Esophagus muscularis mucosa (tissue), 4 donors: ENCODE measurements around the gene KRT86. TPM values are rescaled to one million over a fixed set of nuclear protein-coding genes. Genes with fewer than 3 reads are reported as not detected.

ENCODE experiments used
- DNase-seq: peaks from one replicate; pipeline ENCODE4 v3.0.0-alpha.2; 2017; ENCODE audit errors: extremely low spot score
- H3K27ac ChIP-seq, 4 donors: fragments of 200-600 bp; sonication (generic); replicated peaks in 1 of 4; 1 replicate in 3 of 4; 2 replicates in 1 of 4; pipeline ENCODE4 v1.5.1; 2016 to 2019; ENCODE audit warnings: mild to moderate bottlenecking in 1 of 4
- H3K27me3 ChIP-seq, 4 donors: fragments of 200-600 bp; sonication (generic); one replicate each; pipeline versions ENCODE4 v1.5.1 to v1.6.0; 2016 to 2019
- H3K36me3 ChIP-seq, 4 donors: fragments of 200-600 bp; sonication (generic); one replicate each; pipeline ENCODE4 v1.5.1; 2016 to 2019
- H3K4me1 ChIP-seq, 4 donors: fragments of 200-600 bp; sonication (generic); one replicate each; pipeline ENCODE4 v1.5.1; 2016 to 2019
- H3K4me3 ChIP-seq, 4 donors: fragments of 200-600 bp; sonication (generic); 1 replicate in 2 of 4; 2 replicates in 2 of 4; pipeline ENCODE4 v1.5.1; 2016 to 2019; ENCODE audit warnings: mild to moderate bottlenecking in 4 of 4, moderate library complexity in 1 of 4
- H3K9me3 ChIP-seq, 4 donors: fragments of 200-600 bp; sonication (generic); 1 replicate in 3 of 4; 2 replicates in 1 of 4; pipeline ENCODE4 v1.5.1; 2016 to 2019
- CTCF ChIP-seq, 3 experiments: fragments of 200-600 bp in 2 of 3; fragments of 450-650 bp in 1 of 3; sonication (generic) in 2 of 3; IDR thresholded peaks; one replicate each; pipeline ENCODE4 v1.5.1; 2017 to 2019; ENCODE audit warnings: antibody characterized with exemption in 3 of 3, mild to moderate bottlenecking in 2 of 3, moderate library complexity in 1 of 3
- EP300 ChIP-seq: sonication (generic); formaldehyde crosslinking; IDR thresholded peaks from one replicate; pipeline ENCODE4 v1.6.1; 2017; ENCODE audit warnings: antibody characterized with exemption
- POLR2A ChIP-seq: fragments of 450-650 bp; IDR thresholded peaks from one replicate; pipeline ENCODE4 v1.6.1; 2017; ENCODE audit warnings: antibody characterized with exemption, moderate library complexity, mild to moderate bottlenecking, low read depth
- POLR2AphosphoS5 ChIP-seq, 2 donors: sonication (generic); formaldehyde crosslinking; IDR thresholded peaks; one replicate each; pipeline ENCODE4 v1.6.1; 2017; ENCODE audit warnings: antibody characterized with exemption in 2 of 2
- WGBS: methylation state at CpG from one replicate; pipeline ENCODE4 v1.1.5; 2018; 5-methylcytosine and 5-hydroxymethylcytosine counted together
- intact Hi-C: fragments of 100-400 bp; cut with DNase I; formaldehyde crosslinking; loops from one replicate; pipeline ENCODE4 v1.15.1; 2023
- total RNA-seq, 4 donors: library from RNA; depleted of rRNA; stranded (reverse); fragments of >200 nt; gene quantifications; one replicate each; pipeline versions ENCODE4 v1.1.0 to v1.2.1, GENCODE V29; 2016

KRT86 gene
- total RNA-seq, 4 donors from 2014 or later: 0.29 to 0.33 TPM; not detected in 2

GRCh38 chr12:52228366-52228765 is 46.1 kb upstream of the KRT86 start:
- Histone ChIP-seq H3K4me3 (no peak overlapping the region), H3K9me3 (no peaks in the 10 kb centered on the region), H3K27me3 (peaks cover 0 to 49% (median 16%) of the 10 kb centered on the region in 4 donors), H3K36me3 (no peaks in the 10 kb centered on the region), H3K27ac (no peak overlapping the region), H3K4me1 (peaks cover 17 to 29% (median 22%) of the 10 kb centered on the region in 4 donors)
- intact Hi-C loops: no loop called here
- no peak for TF ChIP-seq POLR2AphosphoS5 (IDR thresholded peaks at IDR 0.05)
- TF ChIP-seq CTCF (IDR thresholded peaks at IDR 0.05): no peak
- no peak for TF ChIP-seq POLR2A
- no peak for TF ChIP-seq EP300
- no peak for DNase-seq
- 69% methylated on average over 3 of the region's 3 CpGs for whole genome bisulfite sequencing

DNA sequence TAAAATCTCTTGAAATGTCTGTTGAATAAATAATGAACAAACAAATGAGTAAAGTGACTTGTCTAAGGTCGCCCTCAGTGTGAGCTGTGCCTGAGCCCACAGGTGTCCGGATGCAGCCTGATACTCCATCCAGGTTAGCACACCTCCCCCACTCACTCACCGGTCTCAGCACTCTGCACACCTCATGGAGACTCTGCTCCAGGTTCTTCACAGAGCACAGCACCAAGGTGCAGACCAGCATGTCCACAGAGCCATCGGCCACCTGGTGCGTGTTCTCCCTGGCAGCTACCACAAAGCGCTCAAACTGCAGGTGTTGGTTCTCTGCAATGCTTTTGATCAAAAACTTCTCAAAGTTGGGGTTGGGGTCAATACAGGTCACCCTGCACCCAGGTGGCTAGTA is 45.5 kb upstream of the KRT86 start:
- no peak overlapping the region for H3K4me3 ChIP-seq
- intact Hi-C loops: no loop called here
- 93% methylated on average over 6 of the region's 6 CpGs for WGBS
- no peaks in the 10 kb centered on the region for H3K9me3 ChIP-seq
- peaks cover 20 to 34% (median 24%) of the 10 kb centered on the region in 4 donors for H3K4me1 ChIP-seq
- H3K27me3 ChIP-seq: peaks cover 0 to 54% (median 21%) of the 10 kb centered on the region in 4 donors
- H3K36me3 ChIP-seq: no peaks in the 10 kb centered on the region
- DNase-seq: no peak
- no peak overlapping the region for H3K27ac ChIP-seq
- TF ChIP-seq POLR2AphosphoS5 (IDR thresholded peaks at IDR 0.05) (no peak), EP300 (no peak), CTCF (IDR thresholded peaks at IDR 0.05) (no peak), POLR2A (no peak)

GRCh38 chr12:52229836-52230343 is 44.6 kb upstream of the KRT86 start:
- Histone ChIP-seq H3K27me3 (peaks cover 0 to 63% (median 21%) of the 10 kb centered on the region in 4 donors), H3K36me3 (no peaks in the 10 kb centered on the region), H3K9me3 (no peaks in the 10 kb centered on the region), H3K4me1 (peaks cover 20 to 34% (median 24%) of the 10 kb centered on the region in 4 donors), H3K4me3 (no peak overlapping the region), H3K27ac (no peak overlapping the region)
- intact Hi-C loops: no loop called here
- WGBS: 77% methylated on average over 2 of the region's 2 CpGs
- DNase-seq: no peak
- TF ChIP-seq POLR2AphosphoS5 (IDR thresholded peaks at IDR 0.05): no peak
- no peak for TF ChIP-seq POLR2A
- no peak for TF ChIP-seq CTCF (IDR thresholded peaks at IDR 0.05)
- no peak for TF ChIP-seq EP300

GRCh38 chr12:52230364-52231281 is 43.8 kb upstream of the KRT86 start:
- no peaks in the 10 kb centered on the region for H3K36me3 ChIP-seq
- DNase-seq: no peak
- no peaks in the 10 kb centered on the region for H3K9me3 ChIP-seq
- H3K4me3 ChIP-seq: no peak overlapping the region
- intact Hi-C loops: no loop called here
- peak overlapping the region in 1 of 4 donors; percentile 20 for H3K27ac ChIP-seq
- TF ChIP-seq EP300 (no peak), CTCF (IDR thresholded peaks at IDR 0.05) (no peak)
- peaks cover 20 to 34% (median 24%) of the 10 kb centered on the region in 4 donors for H3K4me1 ChIP-seq
- WGBS: 66% methylated on average over 8 of the region's 8 CpGs
- H3K27me3 ChIP-seq: peaks cover 0 to 67% (median 21%) of the 10 kb centered on the region in 4 donors
